HUES64 (cell line): ENCODE data around the gene IRF3.
"Not testable (repeated sequence)": the region's sequence is repeated elsewhere in the genome, so short reads cannot be mapped to it uniquely, and the experiment has no call there.

ENCODE experiments used
- H3K27ac ChIP-seq: 2 replicates; pipeline ENCODE4 v1.7.0; 2013; ENCODE audit warnings: low read depth, low read length, inconsistent platforms
- H3K27me3 ChIP-seq: 2 replicates; pipeline ENCODE4 v1.6.1; 2013; ENCODE audit warnings: mild to moderate bottlenecking, low read length; ENCODE audit not compliant: insufficient read depth
- H3K36me3 ChIP-seq: 2 replicates; pipeline ENCODE4 v1.6.1; 2013; ENCODE audit warnings: mild to moderate bottlenecking, low read length; ENCODE audit not compliant: insufficient read depth
- H3K4me1 ChIP-seq: 2 replicates; pipeline ENCODE4 v1.6.1; 2013; ENCODE audit warnings: mild to moderate bottlenecking, low read length, moderate library complexity; ENCODE audit not compliant: insufficient read depth
- H3K4me3 ChIP-seq: 2 replicates; pipeline ENCODE4 v1.5.1; 2013; ENCODE audit warnings: mild to moderate bottlenecking, low read length, moderate library complexity
- H3K9ac ChIP-seq: 2 replicates; pipeline ENCODE4 v1.6.1; 2013; ENCODE audit warnings: mild to moderate bottlenecking, low read depth, low read length
- H3K9me3 ChIP-seq: 2 replicates; pipeline ENCODE4 v1.6.1; 2013; ENCODE audit warnings: low read depth, low read length; ENCODE audit not compliant: insufficient read depth
- WGBS: fragments of 150-250, 120-280 bp; methylation state at CpG from one replicate; pipeline ENCODE4 v1.1.7; 2013; ENCODE audit warnings: missing lambda C conversion rate; 5-methylcytosine and 5-hydroxymethylcytosine counted together

IRF3 gene

GRCh38 chr19:49631014-49631588, 34.6 kb downstream of the IRF3 start:
- no peak overlapping the region for H3K4me3 ChIP-seq
- no peaks in the 10 kb centered on the region for H3K4me1 ChIP-seq
- H3K9ac ChIP-seq, result no peak overlapping the region
- no peaks in the 10 kb centered on the region for H3K9me3 ChIP-seq
- no peak overlapping the region for H3K27ac ChIP-seq
- H3K27me3 ChIP-seq, result no peaks in the 10 kb centered on the region
- peaks cover 20% of the 10 kb centered on the region for H3K36me3 ChIP-seq
- WGBS, result 92% methylated on average over 9 of the region's 9 CpGs

- Histone ChIP-seq H3K36me3 (peaks cover 27% of the 10 kb centered on the region), H3K9me3 (no peaks in the 10 kb centered on the region), H3K27ac (no peak overlapping the region), H3K4me1 (no peaks in the 10 kb centered on the region), H3K27me3 (no peaks in the 10 kb centered on the region), H3K4me3 (no peak overlapping the region), H3K9ac (no peak overlapping the region)
- 97% methylated on average over 9 of the region's 9 CpGs for WGBS
These were observed 36.0 kb downstream of the IRF3 start for GRCh38 chr19:49629659-49630058.

GRCh38 chr19:49626226-49626625, 39.4 kb downstream of the IRF3 start:
- H3K4me1 ChIP-seq, result no peaks in the 10 kb centered on the region
- no peak overlapping the region for H3K4me3 ChIP-seq
- no peaks in the 10 kb centered on the region for H3K27me3 ChIP-seq
- WGBS, result 99% methylated on average over 10 of the region's 11 CpGs
- H3K27ac ChIP-seq, result no peak overlapping the region
- H3K36me3 ChIP-seq, result peaks cover 46% of the 10 kb centered on the region
- H3K9ac ChIP-seq, result no peak overlapping the region
- no peaks in the 10 kb centered on the region for H3K9me3 ChIP-seq

DNA sequence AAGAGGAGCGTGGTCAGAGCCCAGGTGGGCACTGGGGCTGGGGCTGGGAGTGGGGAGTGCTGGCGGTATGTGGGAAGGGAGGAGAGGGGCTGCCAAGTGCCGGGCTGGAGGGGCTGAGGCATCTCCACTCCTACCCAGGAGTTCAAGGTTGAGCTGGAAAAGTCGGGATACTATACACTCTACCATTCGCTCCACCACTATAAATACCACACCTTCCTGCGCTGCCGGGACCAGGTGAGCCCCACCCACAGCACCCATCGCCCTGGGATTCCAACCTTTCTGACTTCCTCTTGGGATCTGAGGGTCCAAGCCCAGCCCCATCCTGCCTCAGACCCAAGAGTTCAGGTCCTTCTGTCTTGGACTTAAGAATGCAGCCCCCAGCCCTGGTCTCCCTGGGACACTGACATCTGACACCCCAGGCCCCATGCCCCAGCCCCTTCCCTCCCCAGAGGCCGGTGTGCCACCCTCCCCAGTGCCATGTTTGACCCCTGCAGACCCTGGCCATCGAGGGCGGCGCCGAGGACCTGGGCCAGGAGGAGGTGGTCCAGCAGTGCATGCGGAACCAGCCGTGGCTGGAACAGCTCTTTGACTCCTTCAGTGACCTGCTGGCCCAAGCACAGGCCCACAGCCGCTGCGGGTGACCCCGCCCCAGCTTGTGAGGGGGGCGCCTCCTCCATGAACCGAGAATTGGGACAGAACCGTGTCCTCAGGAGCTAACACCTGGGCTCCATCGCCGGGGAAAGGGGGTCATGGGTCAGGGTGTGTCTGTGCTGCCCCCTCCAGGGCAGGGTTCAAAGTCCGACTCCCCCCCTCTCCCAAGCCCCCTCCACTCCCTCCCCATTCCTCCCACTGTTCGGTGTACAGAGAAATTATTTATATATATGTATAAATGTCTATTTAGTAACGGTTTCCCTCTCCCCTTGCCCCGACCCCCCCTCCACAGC, 40.4 kb downstream of the IRF3 start:
- Histone ChIP-seq H3K27ac (no peak overlapping the region), H3K4me3 (no peak overlapping the region), H3K27me3 (no peaks in the 10 kb centered on the region), H3K36me3 (peaks cover 50% of the 10 kb centered on the region), H3K4me1 (no peaks in the 10 kb centered on the region), H3K9ac (no peak overlapping the region), H3K9me3 (no peaks in the 10 kb centered on the region)
- 93% methylated on average over 23 of the region's 27 CpGs for WGBS

DNA sequence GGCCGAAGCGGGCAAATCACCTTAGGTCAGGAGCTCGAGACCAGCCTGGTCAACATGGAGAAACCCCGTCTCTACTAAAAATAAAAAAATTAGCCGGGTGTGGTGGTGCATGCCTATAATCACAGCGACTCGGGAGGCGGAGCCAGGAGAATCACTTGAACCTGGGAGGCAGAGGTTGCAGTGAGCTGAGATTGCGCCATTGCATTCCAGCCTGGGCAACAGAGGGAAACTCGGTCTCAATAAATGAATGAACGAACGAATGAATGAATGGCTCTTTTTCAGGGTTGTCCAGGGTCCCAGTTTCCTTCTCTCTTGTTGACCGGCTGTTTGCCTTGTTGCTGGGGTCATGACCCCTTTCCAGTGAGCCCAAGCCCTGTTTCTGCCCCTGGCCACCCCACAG, 47.8 kb downstream of the IRF3 start:
- not testable (repeated sequence) for H3K9me3 ChIP-seq, H3K27me3 ChIP-seq, H3K9ac ChIP-seq, H3K27ac ChIP-seq, H3K4me3 ChIP-seq, H3K4me1 ChIP-seq
- WGBS, result 98% methylated on average over 13 of the region's 13 CpGs
- H3K36me3 ChIP-seq, result peaks cover 82% of the 10 kb centered on the region

DNA sequence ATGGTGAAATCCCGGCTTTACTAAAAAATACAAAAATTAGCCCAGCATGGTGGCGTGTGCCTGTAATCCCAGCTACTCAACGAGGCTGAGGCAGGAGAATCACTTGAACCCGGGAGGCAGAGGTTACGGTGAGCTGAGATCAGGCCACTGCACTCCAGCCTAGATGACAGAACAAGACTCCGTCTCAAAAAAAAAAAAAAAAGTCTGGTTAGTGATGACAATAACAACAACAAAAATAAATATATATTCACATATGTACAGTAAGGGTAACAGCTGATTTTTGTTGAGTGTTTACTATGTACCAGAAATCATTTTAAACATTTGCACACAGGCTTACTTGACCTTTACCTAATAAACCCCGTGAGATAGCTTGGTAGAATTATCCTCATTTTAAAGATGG, 48.7 kb downstream of the IRF3 start:
- Histone ChIP-seq H3K4me3 (no peak overlapping the region), H3K27ac (no peak overlapping the region), H3K36me3 (peaks cover 85% of the 10 kb centered on the region), H3K27me3 (no peaks in the 10 kb centered on the region), H3K9ac (no peak overlapping the region), H3K4me1 (no peaks in the 10 kb centered on the region), H3K9me3 (no peaks in the 10 kb centered on the region)
- WGBS, result 95% methylated on average over 6 of the region's 7 CpGs

DNA sequence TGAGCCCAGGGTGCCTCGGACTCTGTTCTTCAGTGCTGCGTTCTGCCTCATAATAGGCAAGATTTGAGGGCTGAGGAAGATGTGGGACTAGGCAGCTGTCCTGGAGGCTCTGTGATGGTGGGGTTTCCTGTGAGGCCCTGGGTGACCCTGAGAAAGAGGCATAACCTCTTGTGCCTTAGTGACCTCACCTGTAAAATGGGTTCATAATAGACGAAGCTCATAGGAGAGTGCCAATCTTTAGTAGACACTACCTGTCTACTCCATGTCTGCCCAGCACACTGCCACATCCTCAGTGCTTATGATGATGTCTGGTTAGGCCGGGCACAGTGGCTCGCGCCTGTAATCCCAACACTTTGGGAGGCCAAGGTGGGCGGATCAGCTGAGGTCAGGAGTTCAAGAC, 49.1 kb downstream of the IRF3 start:
- H3K36me3 ChIP-seq, result peaks cover 81% of the 10 kb centered on the region
- no peak overlapping the region for H3K9ac ChIP-seq
- H3K4me3 ChIP-seq, result no peak overlapping the region
- no peak overlapping the region for H3K27ac ChIP-seq
- no peaks in the 10 kb centered on the region for H3K9me3 ChIP-seq
- H3K4me1 ChIP-seq, result no peaks in the 10 kb centered on the region
- WGBS, result 95% methylated on average over 7 of the region's 7 CpGs
- H3K27me3 ChIP-seq, result no peaks in the 10 kb centered on the region

DNA sequence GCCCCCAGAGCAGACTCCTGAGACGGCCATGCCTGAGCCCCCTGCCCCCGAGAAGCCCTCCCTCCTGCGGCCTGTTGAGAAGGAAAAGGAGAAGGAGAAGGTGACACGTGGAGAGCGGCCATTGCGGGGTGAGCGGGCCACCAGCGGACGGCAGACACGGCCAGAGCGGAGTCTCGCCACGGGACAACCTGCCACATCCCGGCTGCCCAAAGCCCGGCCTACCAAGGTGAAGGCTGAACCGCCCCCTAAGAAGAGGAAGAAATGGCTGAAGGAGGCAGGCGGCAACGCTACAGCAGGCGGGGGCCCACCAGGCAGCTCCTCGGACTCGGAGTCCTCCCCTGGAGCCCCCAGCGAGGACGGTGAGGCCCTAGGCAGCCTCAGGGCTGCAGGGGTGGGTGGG, 49.8 kb downstream of the IRF3 start:
- Histone ChIP-seq H3K4me3 (no peak overlapping the region), H3K27ac (no peak overlapping the region), H3K9me3 (no peaks in the 10 kb centered on the region), H3K4me1 (no peaks in the 10 kb centered on the region), H3K27me3 (no peaks in the 10 kb centered on the region), H3K36me3 (peaks cover 82% of the 10 kb centered on the region), H3K9ac (no peak overlapping the region)
- WGBS, result 96% methylated on average over 23 of the region's 23 CpGs

DNA sequence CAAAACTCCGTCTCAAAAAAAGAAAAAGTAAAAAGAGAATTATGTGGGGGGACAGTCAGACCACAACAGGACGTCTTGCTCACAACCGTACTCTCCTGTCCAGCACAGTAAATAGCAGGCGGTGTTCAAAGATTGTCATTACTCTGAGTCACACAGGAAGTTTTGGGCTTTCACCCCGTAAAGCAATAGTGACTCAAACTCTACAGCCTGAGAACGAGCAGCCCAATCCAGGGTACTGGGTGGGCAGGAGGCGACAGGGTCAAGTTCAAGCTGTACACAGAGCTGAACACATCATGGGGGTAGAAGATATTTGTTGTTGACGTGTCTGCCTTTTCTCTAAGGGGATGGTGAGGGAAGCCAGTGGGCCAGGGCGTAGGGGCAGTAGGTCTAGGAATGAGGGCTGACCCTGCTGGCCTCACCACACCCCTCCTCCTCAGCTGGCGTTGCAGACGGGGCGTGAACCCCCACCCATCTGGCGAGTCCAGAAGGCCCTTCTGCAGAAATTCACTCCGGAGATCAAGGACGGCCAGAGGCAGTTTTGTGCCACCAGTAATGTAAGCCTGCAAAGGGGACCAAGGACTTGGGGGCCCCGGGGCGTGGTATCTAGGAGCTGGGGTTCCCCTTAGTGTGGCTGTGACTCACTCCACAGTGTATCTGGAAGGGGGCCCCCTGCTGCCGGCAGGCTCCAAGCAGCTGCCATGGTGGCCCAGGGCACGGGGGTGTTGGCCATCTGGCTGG, 51.4 kb downstream of the IRF3 start:
- WGBS, result 95% methylated on average over 19 of the region's 19 CpGs
- H3K4me1 ChIP-seq, result no peaks in the 10 kb centered on the region
- H3K36me3 ChIP-seq, result peaks cover 82% of the 10 kb centered on the region
- no peak overlapping the region for H3K4me3 ChIP-seq
- no peaks in the 10 kb centered on the region for H3K27me3 ChIP-seq
- H3K9me3 ChIP-seq, result no peaks in the 10 kb centered on the region
- no peak overlapping the region for H3K27ac ChIP-seq
- H3K9ac ChIP-seq, result no peak overlapping the region

DNA sequence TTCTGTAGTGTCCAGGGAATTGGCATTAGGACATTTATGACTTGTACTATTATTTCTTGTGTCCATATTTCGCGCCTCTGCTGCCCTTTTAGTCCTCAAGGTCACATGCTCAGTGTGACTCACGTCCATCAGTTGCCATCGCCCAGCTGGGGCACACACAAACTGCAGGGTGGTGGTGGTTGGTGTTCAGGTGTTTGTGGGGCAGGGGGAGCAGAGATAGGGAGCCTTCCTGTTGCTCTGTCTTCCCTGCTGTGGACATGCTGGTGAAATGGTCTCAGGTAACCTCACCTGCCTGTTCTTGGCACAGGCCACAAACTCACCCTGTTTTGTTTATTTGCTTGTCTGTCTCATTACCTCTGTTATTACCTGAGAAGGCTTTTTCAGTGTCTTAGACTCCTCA, 52.3 kb downstream of the IRF3 start:
- Histone ChIP-seq H3K27me3 (no peaks in the 10 kb centered on the region), H3K36me3 (peaks cover 83% of the 10 kb centered on the region), H3K9ac (no peak overlapping the region), H3K4me3 (no peak overlapping the region), H3K4me1 (no peaks in the 10 kb centered on the region), H3K9me3 (no peaks in the 10 kb centered on the region), H3K27ac (no peak overlapping the region)
- WGBS, result 96% methylated on average over 4 of the region's 4 CpGs
